ENCODE results near the gene IL2RA.

- TF ChIP-seq, protein P1, sequence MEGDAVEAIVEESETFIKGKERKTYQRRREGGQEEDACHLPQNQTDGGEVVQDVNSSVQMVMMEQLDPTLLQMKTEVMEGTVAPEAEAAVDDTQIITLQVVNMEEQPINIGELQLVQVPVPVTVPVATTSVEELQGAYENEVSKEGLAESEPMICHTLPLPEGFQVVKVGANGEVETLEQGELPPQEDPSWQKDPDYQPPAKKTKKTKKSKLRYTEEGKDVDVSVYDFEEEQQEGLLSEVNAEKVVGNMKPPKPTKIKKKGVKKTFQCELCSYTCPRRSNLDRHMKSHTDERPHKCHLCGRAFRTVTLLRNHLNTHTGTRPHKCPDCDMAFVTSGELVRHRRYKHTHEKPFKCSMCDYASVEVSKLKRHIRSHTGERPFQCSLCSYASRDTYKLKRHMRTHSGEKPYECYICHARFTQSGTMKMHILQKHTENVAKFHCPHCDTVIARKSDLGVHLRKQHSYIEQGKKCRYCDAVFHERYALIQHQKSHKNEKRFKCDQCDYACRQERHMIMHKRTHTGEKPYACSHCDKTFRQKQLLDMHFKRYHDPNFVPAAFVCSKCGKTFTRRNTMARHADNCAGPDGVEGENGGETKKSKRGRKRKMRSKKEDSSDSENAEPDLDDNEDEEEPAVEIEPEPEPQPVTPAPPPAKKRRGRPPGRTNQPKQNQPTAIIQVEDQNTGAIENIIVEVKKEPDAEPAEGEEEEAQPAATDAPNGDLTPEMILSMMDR (IDR thresholded peaks at IDR 0.05): no peak
- TF ChIP-seq POLR2A (IDR thresholded peaks at IDR 0.05): no peak
Observed at GRCh38 chr10:5963071-5963470, 99.1 kb downstream of the IL2RA start.
